ENCODE measurements around the gene DNAH17. TPM values are rescaled to one million over a fixed set of nuclear protein-coding genes. Genes with fewer than 3 reads are reported as not detected.

Gene DNAH17
- total and polyA plus RNA-seq, 2 of the 8 experiments (the other 6 are each of a cell fraction or from before 2014, with no cell fraction given), result 0.14 to 0.67 TPM

DNA sequence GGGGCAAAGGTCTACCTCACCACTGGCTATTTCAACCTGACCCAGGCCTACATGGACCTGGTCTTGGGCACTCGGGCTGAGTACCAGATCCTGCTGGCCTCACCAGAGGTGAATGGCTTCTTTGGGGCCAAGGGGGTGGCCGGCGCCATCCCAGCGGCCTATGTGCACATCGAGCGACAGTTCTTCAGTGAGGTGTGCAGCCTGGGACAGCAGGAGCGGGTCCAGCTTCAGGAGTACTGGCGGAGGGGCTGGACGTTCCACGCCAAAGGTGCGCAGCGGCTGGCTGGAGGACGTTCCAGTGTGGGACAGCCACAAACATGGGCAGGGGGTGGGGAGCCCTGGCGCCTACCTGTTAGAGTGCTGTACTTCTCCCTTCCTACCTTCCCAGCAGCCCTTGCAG lies 173.4 kb downstream of the DNAH17 start:
- H4K5ac ChIP-seq (ENCODE audit: insufficient read length, low read depth, low read length), result no peak overlapping the region
- H4K20me1 ChIP-seq (replicated peaks in 1 of 2; ENCODE audit: control insufficient read depth in 1 of 2, insufficient read depth in 2 of 2, low read length in 2 of 2), result peaks cover 24 to 46% of the 10 kb centered on the region in 2 experiments
- H3K4ac ChIP-seq (replicated peaks; ENCODE audit: insufficient read length, low read depth, low read length), result no peak overlapping the region
- H2BK120ac ChIP-seq (replicated peaks; ENCODE audit: low read depth, low read length), result no peak overlapping the region
- H3K18ac ChIP-seq (ENCODE audit: extremely low read depth, low read length), result no peak overlapping the region
- H3K27ac ChIP-seq (ENCODE audit: low read depth, low read length), result no peak overlapping the region
- WGBS, 2 experiments (ENCODE audit: extremely low coverage in 1 of 2, insufficient coverage in 1 of 2, insufficient read length in 1 of 2, insufficient replicate concordance in 2 of 2, low coverage in 1 of 2, low lambda C conversion rate in 2 of 2, missing lambda C conversion rate in 1 of 2), result 93% methylated on average over 13 of the region's 14 CpGs; no CpG with 5 or more reads in 1 of the 2 experiments
- no peak overlapping the region for H2AK5ac ChIP-seq (ENCODE audit: low read depth, low read length)
- H3K14ac ChIP-seq (ENCODE audit: insufficient read length), result no peak overlapping the region
- DNase-seq (ENCODE audit: low read depth in 1 of 2, low spot score in 2 of 2) (no peak), FAIRE-seq (no peak)
- no peak overlapping the region for H2AFZ ChIP-seq (ENCODE audit: low read length)
- H3K23ac ChIP-seq (ENCODE audit: insufficient read length), result no peak overlapping the region
- no peak overlapping the region for H3K56ac ChIP-seq (replicated peaks; ENCODE audit: insufficient read length, low read depth, low read length)
- ChIA-PET POLR2A (ENCODE audit: partially characterized antibody) (interaction anchor here (1.4 kb wide), 1 partner anchor 16 kb away, joined by 3 read pairs; no protein-coding TSS in a partner anchor), CTCF (ENCODE audit: partially characterized antibody) (interaction anchor here (0.8 to 6.5 kb wide), 5 partner anchors 13 to 153 kb away, joined by 3 to 45 read pairs (median 7); partner anchors contain the start of gene PGS1)
- H2BK20ac ChIP-seq (ENCODE audit: low read length), result no peak overlapping the region
- H2BK12ac ChIP-seq (ENCODE audit: low read depth, low read length), result no peak overlapping the region
- H3K27me3 ChIP-seq (replicated peaks in 1 of 4; ENCODE audit: control insufficient read depth in 3 of 4, extremely low read depth in 1 of 4, insufficient read depth in 3 of 4, low read length in 3 of 4), result no peaks in the 10 kb centered on the region
- peaks cover 0 to 62% of the 10 kb centered on the region in 2 experiments; a peak in 2 of 4 replicates for H3K79me2 ChIP-seq (ENCODE audit: control insufficient read depth in 1 of 2, insufficient read depth in 2 of 2, low read length in 2 of 2)
- no peaks in the 10 kb centered on the region for H3K23me2 ChIP-seq (ENCODE audit: low read depth, low read length)
- no peak overlapping the region for H3K4me3 ChIP-seq (ENCODE audit: extremely low read depth in 1 of 4, insufficient read depth in 2 of 4, low read depth in 3 of 4, low read length in 4 of 4)
- H4K8ac ChIP-seq (ENCODE audit: extremely low read depth, insufficient read depth, low read length), result peak overlapping the region; percentile 75; the same call in 1 of the 2 replicates
- H4K91ac ChIP-seq (replicated peaks; ENCODE audit: insufficient read length, low read length), result no peak overlapping the region
- peaks cover 11% of the 10 kb centered on the region for H3K79me1 ChIP-seq (ENCODE audit: low read depth, low read length)
- no peak overlapping the region for H3K9ac ChIP-seq (replicated peaks in 1 of 4; ENCODE audit: extremely low read depth in 1 of 4, low read depth in 3 of 4, low read length in 3 of 4)
- peaks cover 34 to 55% (median 53%) of the 10 kb centered on the region in 4 experiments for H3K36me3 ChIP-seq (ENCODE audit: control insufficient read depth in 2 of 4, insufficient read depth in 4 of 4, low read length in 3 of 4)
- H3K4me2 ChIP-seq (ENCODE audit: insufficient read depth in 1 of 2, low read depth in 2 of 2, low read length in 2 of 2), result no peak overlapping the region
- H2BK5ac ChIP-seq (ENCODE audit: low read depth, low read length), result no peak overlapping the region
- H2BK15ac ChIP-seq (ENCODE audit: low read length), result no peak overlapping the region
- TF ChIP-seq RBBP5 (IDR thresholded peaks at IDR 0.05; ENCODE audit: borderline replicate concordance, low read depth, low read length) (no peak), HDAC2 (IDR thresholded peaks at IDR 0.05; ENCODE audit: borderline replicate concordance in 1 of 2, low read depth in 2 of 2, low read length in 2 of 2) (no peak), FOSL1 (IDR thresholded peaks at IDR 0.05; ENCODE audit: insufficient read depth, low read depth, low read length) (no peak), EP300 (IDR thresholded peaks at IDR 0.05; ENCODE audit: borderline replicate concordance in 1 of 2, low read depth in 2 of 2, low read length in 2 of 2) (no peak), BCL11A (IDR thresholded peaks at IDR 0.05; ENCODE audit: low read depth in 2 of 2, low read length in 2 of 2) (no peak), TEAD4 (IDR thresholded peaks at IDR 0.05; ENCODE audit: low read depth, low read length) (no peak), MAFK (IDR thresholded peaks at IDR 0.05; ENCODE audit: low read depth, low read length) (no peak)
- TF ChIP-seq, protein P1, sequence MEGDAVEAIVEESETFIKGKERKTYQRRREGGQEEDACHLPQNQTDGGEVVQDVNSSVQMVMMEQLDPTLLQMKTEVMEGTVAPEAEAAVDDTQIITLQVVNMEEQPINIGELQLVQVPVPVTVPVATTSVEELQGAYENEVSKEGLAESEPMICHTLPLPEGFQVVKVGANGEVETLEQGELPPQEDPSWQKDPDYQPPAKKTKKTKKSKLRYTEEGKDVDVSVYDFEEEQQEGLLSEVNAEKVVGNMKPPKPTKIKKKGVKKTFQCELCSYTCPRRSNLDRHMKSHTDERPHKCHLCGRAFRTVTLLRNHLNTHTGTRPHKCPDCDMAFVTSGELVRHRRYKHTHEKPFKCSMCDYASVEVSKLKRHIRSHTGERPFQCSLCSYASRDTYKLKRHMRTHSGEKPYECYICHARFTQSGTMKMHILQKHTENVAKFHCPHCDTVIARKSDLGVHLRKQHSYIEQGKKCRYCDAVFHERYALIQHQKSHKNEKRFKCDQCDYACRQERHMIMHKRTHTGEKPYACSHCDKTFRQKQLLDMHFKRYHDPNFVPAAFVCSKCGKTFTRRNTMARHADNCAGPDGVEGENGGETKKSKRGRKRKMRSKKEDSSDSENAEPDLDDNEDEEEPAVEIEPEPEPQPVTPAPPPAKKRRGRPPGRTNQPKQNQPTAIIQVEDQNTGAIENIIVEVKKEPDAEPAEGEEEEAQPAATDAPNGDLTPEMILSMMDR (IDR thresholded peaks at IDR 0.05; ENCODE audit: control extremely low read depth in 1 of 3, insufficient read depth in 1 of 3, low read depth in 1 of 3, low read length in 3 of 3), result no peak
- no peaks in the 10 kb centered on the region for H3K9me3 ChIP-seq (ENCODE audit: insufficient read depth in 2 of 2, low read depth in 1 of 2, low read length in 1 of 2)
- peaks cover 0 to 14% (median 8%) of the 10 kb centered on the region in 4 experiments; a peak in 5 of 7 replicates for H3K4me1 ChIP-seq (replicated peaks in 1 of 4; ENCODE audit: control insufficient read depth in 3 of 4, insufficient read depth in 4 of 4, low read length in 3 of 4)
